Ectodermal cell (in vitro differentiated cells): ENCODE results near the gene CARD9.
"Not testable (repeated sequence)": the region's sequence is repeated elsewhere in the genome, so short reads cannot be mapped to it uniquely, and the experiment has no call there.

Source experiments
- H3K27ac ChIP-seq: 2 replicates; pipeline ENCODE4 v1.7.0; 2013; ENCODE audit warnings: mild to moderate bottlenecking, low read depth, low read length; ENCODE audit not compliant: insufficient read depth, poor library complexity, severe bottlenecking
- H3K27me3 ChIP-seq: 2 replicates; pipeline ENCODE4 v1.7.0; 2013; ENCODE audit warnings: mild to moderate bottlenecking, low read length; ENCODE audit not compliant: insufficient read depth, control insufficient read depth, poor library complexity, severe bottlenecking
- H3K36me3 ChIP-seq: one replicate; pipeline ENCODE4 v1.7.0; 2013; ENCODE audit warnings: low read length; ENCODE audit not compliant: control insufficient read depth, insufficient read depth
- H3K4me1 ChIP-seq: one replicate; pipeline ENCODE4 v1.7.0; 2013; ENCODE audit warnings: low read length; ENCODE audit not compliant: control insufficient read depth, insufficient read depth
- H3K4me3 ChIP-seq: 2 replicates; pipeline ENCODE4 v1.7.0; 2013; ENCODE audit warnings: low read depth, low read length, control low read depth; ENCODE audit not compliant: insufficient read depth
- H3K9me3 ChIP-seq: 2 replicates; pipeline ENCODE4 v1.7.0; 2013; ENCODE audit warnings: mild to moderate bottlenecking, low read length, moderate library complexity; ENCODE audit not compliant: control insufficient read depth
- WGBS, 2 experiments: methylation state at CpG; one replicate each; pipeline ENCODE4 v1.1.7; 2013; ENCODE audit warnings: missing lambda C conversion rate in 2 of 2; 5-methylcytosine and 5-hydroxymethylcytosine counted together

CARD9 gene

GRCh38 chr9:136323371-136323789 is 50.1 kb downstream of the CARD9 start:
- no peaks in the 10 kb centered on the region for H3K9me3 ChIP-seq
- WGBS, 2 experiments, result 94 to 95% methylated on average over 17 of the region's 17 CpGs
- no peak overlapping the region for H3K27ac ChIP-seq
- no peaks in the 10 kb centered on the region for H3K27me3 ChIP-seq
- peaks cover 24% of the 10 kb centered on the region for H3K4me1 ChIP-seq
- no peak overlapping the region for H3K4me3 ChIP-seq
- no peaks in the 10 kb centered on the region for H3K36me3 ChIP-seq

GRCh38 chr9:136322756-136323330 is 50.6 kb downstream of the CARD9 start:
- no peaks in the 10 kb centered on the region for H3K36me3 ChIP-seq
- H3K27ac ChIP-seq, result no peak overlapping the region
- 89 to 90% methylated on average over 23 of the region's 23 CpGs for WGBS, 2 experiments
- peaks cover 19% of the 10 kb centered on the region for H3K4me1 ChIP-seq
- no peak overlapping the region for H3K4me3 ChIP-seq
- no peaks in the 10 kb centered on the region for H3K9me3 ChIP-seq
- H3K27me3 ChIP-seq, result no peaks in the 10 kb centered on the region

- Histone ChIP-seq H3K36me3 (no peaks in the 10 kb centered on the region), H3K27ac (no peak overlapping the region), H3K4me1 (peaks cover 13% of the 10 kb centered on the region), H3K27me3 (no peaks in the 10 kb centered on the region), H3K4me3 (no peak overlapping the region), H3K9me3 (no peaks in the 10 kb centered on the region)
- WGBS, 2 experiments, result 91 to 92% methylated on average over 19 of the region's 19 CpGs
These were observed 51.9 kb downstream of the CARD9 start for GRCh38 chr9:136321561-136321960.

- not testable (repeated sequence) for H3K27me3 ChIP-seq, H3K4me3 ChIP-seq, H3K27ac ChIP-seq, H3K9me3 ChIP-seq, H3K36me3 ChIP-seq, H3K4me1 ChIP-seq
These were observed 52.5 kb downstream of the CARD9 start for GRCh38 chr9:136320972-136321371.

GRCh38 chr9:136319955-136320354 is 53.5 kb downstream of the CARD9 start:
- not testable (repeated sequence) for H3K27ac ChIP-seq, H3K4me1 ChIP-seq, H3K4me3 ChIP-seq, H3K9me3 ChIP-seq, H3K36me3 ChIP-seq, H3K27me3 ChIP-seq
- 87 to 93% methylated on average over 3 of the region's 3 CpGs for WGBS, 2 experiments

GRCh38 chr9:136319244-136319643 is 54.2 kb downstream of the CARD9 start:
- not testable (repeated sequence) for H3K4me1 ChIP-seq, H3K9me3 ChIP-seq, H3K36me3 ChIP-seq, H3K27me3 ChIP-seq, H3K27ac ChIP-seq, H3K4me3 ChIP-seq
- 94 to 95% methylated on average over 14 of the region's 14 CpGs for WGBS, 2 experiments

GRCh38 chr9:136318776-136319241 is 54.7 kb downstream of the CARD9 start:
- H3K9me3 ChIP-seq, result no peaks in the 10 kb centered on the region
- no peaks in the 10 kb centered on the region for H3K27me3 ChIP-seq
- H3K4me1 ChIP-seq, result no peaks in the 10 kb centered on the region
- no peaks in the 10 kb centered on the region for H3K36me3 ChIP-seq
- WGBS, 2 experiments, result 93 to 95% methylated on average over 16 of the region's 16 CpGs
- H3K4me3 ChIP-seq, result no peak overlapping the region
- no peak overlapping the region for H3K27ac ChIP-seq

GRCh38 chr9:136318111-136318775 is 55.2 kb downstream of the CARD9 start:
- WGBS, 2 experiments, result 84 to 89% methylated on average over 21 of the region's 21 CpGs
- no peaks in the 10 kb centered on the region for H3K9me3 ChIP-seq

GRCh38 chr9:136317695-136318094 is 55.8 kb downstream of the CARD9 start:
- Histone ChIP-seq H3K4me3 (no peak overlapping the region), H3K27me3 (no peaks in the 10 kb centered on the region), H3K4me1 (no peaks in the 10 kb centered on the region), H3K9me3 (no peaks in the 10 kb centered on the region), H3K27ac (no peak overlapping the region), H3K36me3 (no peaks in the 10 kb centered on the region)
- WGBS, 2 experiments, result 93 to 94% methylated on average over 16 of the region's 16 CpGs

More at GRCh38 chr9:136318111-136318775, 55.2 kb downstream of the CARD9 start:
- Histone ChIP-seq H3K27me3 (no peaks in the 10 kb centered on the region), H3K27ac (no peak overlapping the region), H3K36me3 (no peaks in the 10 kb centered on the region), H3K4me3 (no peak overlapping the region), H3K4me1 (no peaks in the 10 kb centered on the region)

- no peaks in the 10 kb centered on the region for H3K36me3 ChIP-seq
- H3K4me1 ChIP-seq, result peaks cover 2% of the 10 kb centered on the region
- H3K9me3 ChIP-seq, result no peaks in the 10 kb centered on the region
- WGBS, 2 experiments, result 92 to 93% methylated on average over 13 of the region's 13 CpGs
- no peak overlapping the region for H3K4me3 ChIP-seq
- no peaks in the 10 kb centered on the region for H3K27me3 ChIP-seq
- H3K27ac ChIP-seq, result no peak overlapping the region
These were observed 56.4 kb downstream of the CARD9 start for GRCh38 chr9:136316896-136317676.
